Measurements from ENCODE around the gene KTN1.
A peak's percentile ranks its signal among the peaks of the same experiment; 100 is the strongest.

KTN1 gene

DNA sequence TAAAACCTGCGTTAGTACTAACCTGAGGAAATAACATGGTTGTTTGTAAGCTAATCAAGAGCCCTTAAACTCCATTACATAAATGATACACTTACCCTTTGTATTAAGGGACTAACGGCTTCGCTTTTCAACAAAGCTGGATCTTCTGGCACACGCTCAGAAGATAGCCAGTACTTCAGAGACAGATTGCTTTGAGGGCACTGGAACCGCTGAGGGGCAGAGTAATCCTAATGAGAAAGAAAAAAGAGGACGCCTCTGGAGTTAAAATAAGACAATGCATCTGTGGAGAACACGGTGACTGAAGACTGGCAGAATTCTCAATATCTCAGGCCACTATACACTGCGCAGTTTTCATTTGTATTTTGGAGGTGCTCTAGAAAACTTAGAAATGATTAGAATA, 1.5 kb upstream of the KTN1 start:
- DNase-seq = no peak

DNA sequence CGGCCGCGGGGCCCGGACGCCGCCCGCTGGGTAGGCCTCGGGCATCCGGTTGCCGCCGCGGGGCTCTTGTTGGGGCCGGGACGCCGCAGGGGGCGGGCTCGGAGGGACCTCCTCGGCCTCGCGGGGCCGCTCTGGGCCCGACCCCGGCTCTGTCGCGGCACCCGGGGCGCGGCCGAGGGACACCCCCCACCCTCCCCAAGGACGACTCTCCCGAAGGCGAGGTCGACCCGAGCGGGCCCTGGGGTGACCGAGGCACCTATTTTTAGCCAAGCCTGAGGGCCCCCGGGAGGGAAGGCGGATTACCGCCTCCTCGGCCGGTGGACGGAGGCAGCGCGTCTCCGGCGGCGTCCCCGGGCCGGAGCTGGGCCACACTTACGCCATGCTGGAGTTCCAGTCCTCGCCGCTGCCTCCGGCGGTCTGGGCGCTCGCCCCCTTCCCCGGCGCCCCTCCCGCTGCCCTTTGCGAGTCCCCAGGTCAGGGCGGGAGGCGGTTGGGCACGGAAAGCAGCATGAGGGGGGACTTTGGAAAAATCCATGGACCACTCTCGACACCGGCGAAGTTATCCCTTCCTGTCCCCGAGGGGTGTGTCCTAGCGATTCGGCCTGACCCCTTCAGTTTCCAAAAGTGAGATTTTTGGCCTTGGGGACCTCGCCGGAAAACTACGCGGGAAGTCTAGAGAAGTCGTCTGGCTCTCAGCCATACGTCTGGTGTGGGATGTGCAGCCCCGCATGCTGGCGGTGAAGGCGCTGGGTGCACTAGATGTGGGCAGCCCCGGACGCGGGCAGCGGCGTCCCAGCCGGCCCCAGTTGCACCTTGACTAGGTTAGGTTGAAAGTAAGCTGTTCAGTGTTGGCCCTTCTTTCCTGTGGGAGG, 699 bp downstream of the KTN1 start:
- DNase-seq = peak; percentile 30

DNA sequence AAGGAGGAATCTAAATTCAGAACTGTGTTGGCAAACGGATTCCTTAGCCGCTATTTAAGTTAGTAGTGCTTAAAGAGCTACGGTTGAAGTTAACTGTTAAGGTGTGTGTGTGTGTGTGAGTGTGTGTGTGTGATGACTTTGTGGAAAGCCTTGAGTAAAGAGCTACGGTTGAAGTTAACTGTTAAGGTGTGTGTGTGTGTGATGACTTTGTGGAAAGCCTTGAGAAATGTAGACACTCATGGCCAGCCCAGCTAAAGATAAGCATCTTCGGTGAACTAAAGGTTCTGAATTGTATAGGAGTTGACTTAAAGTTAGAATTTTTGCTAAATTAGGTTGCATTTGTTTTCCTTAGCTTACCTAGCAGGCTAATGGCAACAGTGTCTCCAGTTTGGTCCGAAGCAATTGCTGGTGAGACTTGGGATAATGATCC, 1.4 kb downstream of the KTN1 start:
- DNase-seq = no peak

DNA sequence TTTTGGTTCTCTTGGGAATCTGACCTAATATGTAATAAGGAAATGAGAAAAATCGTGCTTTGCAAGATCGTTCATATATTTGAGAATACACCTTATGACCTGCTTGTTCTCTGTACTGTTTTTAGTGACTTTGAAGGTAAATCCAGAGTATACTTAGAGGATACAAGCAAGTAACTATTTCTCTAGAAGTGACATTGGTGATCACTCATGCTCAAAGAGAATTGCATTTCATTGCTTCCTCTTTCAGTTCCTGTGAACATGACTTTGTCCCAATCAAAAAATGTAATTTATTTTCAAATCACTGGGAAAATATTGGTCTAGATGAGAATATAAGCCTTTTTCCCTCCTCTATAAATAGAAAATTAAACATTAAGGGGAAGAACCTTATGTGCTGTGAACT, 2.7 kb downstream of the KTN1 start:
- no peak for DNase-seq

DNA sequence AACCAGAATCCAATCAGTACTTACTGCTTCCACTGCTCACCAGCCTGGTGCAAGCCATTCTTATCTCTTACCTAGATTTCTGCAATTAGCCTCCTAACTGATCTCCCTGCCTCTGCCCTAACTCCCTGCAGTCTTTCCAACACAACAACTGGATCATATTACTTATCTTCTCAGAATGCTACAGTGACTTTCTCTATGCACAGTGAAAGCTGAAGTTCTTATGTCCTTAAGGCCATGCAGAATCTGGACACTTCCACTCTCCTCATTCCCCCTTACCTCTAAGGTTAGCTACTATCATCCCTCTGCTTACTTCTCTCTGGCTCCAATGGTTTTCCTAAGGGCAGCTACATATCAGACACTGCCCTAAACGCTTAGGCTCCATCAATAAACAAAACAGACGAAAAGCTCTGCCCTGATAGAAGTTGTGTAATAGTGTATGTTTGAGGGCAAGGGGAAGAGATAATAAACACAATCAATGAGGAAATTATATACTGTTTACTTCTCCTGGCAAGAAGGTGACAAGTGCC, 4.0 kb downstream of the KTN1 start:
- no peak for DNase-seq

DNA sequence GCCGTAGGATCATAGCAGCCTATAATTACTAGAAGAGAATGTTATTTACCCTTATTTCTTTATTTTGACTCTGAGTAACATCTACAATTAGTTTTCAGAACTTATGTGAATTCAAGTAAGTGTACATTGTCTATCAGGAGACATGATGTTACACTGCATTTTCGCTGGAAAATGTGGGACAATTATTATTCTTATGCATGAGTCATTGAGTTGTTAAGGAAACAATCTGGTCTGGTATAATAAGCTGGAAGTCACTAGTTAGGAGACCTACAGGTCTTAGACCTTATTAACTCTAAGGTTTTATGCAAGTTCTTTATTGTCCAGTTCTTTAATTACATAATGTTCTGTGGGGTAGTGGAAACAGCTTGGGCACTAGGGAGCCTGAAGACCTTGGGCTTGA, 5.8 kb downstream of the KTN1 start:
- no peak for DNase-seq

DNA sequence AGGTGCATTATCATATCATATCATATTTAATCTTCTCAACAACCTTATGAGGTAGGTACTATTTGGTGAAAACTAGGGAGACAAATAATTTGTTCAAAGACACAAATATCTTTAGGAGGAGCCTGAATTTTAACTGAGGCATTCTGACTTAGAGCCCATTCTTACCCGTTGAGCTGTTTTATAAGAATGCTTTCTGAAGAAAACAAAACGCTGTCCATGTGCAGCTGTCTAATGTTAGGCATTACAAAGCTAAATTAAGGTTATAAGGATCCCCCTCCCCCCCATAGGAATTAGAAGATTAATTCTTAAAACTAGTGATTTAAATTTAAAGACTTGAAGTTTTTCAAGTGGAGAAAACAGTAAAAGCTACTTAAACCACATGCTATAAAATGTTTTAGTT, 6.4 kb downstream of the KTN1 start:
- DNase-seq = no peak

DNA sequence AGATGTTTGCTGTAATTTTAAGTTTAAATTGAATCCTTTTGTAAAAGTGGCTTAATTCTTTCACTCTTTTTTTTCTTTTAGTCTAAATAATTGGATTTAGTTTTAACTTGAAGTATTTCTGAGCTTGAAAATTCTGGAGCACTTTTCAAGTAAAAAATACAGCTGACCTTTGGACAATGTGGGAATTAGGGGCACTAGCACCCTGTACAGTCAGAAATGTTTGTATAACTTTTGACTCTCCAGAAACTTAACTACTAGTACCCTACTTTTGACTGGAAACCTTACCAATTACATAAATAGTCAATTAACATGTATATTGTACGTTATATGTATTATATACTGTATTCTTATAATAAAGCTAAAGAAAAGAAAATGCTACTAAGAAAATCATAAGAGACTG, 7.8 kb downstream of the KTN1 start:
- no peak for DNase-seq

DNA sequence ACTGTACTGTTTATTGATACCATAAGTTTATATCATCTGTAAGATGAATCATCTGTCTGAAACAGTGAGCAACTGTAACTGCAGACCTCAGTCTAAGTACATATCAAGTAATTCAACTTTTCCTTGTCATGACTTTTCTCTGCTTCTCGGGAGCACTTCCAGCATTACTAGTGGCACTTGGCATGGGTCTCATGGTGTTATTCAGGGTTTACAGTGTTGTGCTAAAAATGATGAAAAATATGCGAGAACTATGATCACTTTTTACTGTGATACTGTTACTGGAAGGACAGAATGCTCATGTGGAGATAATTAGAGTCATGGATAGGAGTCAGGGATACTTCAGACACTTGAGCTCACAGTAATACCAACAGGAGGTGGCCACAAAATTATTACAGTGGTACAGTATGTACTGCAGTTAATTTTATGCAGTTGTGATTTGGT, 8.3 kb downstream of the KTN1 start:
- no peak for DNase-seq

DNA sequence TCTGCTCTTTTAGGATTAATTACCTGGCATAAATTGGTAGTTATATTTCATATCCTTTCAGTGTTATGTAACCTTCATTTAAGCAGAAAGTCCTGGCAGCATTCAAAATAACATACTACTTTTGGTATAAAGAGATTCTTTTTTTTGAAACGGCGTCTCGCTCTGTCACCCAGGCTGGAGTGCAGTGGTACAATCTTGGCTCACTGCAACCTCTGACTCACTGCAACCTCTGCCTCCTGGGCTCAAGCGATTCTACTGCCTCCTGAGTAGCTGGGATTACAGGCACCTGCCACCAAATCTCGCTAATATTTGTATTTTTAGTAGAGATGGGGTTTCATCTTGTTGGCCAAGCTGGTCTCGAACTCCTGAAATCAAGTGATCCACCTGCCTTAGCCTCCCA, 9.2 kb downstream of the KTN1 start:
- no peak for DNase-seq

DNA sequence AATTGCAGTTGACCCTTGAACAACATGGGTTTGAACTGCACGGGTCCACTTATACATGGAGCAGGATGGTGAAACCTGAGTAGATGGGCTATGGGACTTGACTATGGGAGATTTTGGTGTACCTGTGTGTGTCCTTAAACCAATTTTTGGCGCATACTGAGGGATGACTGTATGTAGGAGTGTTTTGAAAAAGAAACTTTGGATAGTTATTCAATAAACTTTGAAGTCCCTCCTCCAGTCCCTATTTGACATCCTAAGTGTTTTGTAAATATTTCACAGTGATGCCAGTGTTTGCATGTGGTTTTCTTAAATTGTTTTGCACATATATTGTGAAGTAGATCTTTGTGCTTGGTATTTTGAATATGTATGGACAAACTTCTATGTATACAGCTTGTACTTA, 12.4 kb downstream of the KTN1 start:
- DNase-seq = no peak

DNA sequence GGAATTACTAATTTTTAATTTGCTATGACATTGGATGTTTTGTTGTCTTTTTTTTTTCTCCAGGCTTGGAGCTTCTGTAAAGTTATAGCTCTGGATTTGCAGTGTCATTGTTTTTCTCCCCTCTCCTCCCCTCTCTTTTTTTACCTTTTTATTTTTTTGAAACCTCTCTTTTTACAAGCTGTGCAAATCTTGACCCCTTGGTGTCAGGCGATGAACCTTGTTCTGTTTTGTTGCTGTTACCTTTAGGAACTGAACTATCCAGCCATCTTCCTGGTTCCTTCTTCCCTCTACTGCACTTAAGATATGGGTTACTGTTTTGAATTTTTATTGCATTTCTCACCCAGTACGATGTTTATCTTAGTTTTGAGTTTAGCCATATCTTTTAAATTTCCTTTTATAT, 13.7 kb downstream of the KTN1 start:
- DNase-seq = no peak

DNA sequence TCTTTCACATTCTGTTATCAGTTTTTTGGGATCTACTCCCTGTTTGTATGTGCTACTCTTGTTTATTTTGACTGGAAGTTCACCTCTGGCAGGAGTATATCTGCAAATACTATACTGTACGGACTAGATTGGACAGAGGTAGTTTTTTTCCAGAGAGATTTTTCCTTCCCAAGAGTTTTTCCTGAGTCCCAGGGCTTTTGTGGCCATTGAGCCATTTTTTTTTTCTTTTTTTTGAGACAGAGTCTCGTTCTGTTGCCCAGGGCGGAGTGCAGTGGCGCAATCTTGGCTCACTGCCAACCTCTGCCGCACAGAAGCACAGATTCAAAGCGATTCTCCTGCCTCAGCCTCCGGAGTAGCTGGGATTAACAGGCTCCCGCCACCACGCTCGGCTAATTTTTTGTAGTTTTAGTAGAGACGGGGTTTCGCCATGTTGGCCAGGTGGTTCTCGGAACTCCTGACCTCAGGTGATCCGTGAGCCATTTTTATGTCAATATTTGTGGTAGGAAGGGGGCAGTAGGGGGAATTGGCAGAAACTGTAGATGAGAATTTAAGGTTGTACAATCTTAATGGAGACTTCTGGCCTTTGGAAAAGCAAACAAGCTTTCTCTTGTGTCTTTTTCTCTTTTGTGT, 19.4 kb downstream of the KTN1 start:
- DNase-seq = peak; percentile 12

DNA sequence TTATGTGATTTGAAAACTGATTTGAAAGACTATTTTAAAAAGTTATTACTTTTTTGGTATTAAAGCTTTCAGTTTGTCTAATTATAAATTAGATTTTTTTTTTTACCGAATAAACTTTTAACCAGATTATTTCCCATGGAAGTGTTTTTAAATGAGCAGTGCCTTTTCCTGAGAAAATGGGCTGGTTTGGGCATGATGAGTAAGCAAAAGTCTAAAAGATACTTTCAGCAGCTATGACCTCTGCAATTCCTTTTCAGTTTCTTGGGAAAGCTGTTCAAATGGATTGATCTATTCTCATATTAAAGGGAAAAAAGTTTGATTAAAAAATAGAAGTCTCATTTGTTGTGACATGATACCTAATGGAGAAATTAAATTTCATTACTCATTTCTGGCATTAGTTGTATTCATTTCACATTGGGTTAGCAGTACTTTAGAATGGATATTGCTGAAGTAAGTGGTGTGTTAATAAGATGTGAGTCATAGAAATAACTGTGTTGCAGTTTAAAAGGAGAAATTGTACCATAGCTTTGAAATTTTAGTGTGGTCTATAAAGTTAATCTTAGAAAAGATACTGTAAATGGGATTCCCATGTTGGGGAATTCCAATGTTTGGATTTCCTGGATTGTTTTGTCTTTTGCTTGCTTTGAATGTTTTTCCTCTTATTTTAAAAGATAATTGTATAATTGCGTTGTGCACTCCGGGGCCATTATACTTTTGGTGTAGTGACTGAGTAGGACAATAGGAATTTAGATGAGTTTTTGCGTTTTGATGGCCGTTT, 21.0 kb downstream of the KTN1 start:
- no peak for DNase-seq

DNA sequence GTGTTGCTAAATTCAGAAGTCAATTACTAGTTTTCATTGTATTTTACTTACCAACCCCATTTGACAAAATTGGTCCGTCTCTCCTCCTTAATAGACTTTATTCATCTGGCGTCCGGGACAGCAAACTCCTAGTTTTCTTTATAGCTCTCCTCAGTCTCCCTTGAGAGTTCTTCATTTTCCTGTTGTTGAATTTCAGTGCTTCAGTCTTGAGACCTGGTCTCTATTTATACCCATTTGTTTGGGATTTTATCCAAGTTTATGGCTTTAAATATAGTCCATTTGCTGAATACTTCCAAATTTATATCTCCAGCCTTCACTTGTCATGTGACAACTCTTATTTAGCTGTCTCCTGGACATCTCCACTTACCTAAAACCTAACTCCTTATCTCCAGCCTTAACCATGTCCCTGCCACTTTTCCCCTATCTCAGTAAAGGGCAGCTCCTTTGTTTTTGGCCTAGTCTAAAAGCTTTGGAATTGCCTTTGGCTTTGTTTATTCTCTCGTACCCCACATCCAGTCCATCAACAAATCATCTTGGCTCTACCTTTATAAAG, 23.5 kb downstream of the KTN1 start:
- no peak for DNase-seq

DNA sequence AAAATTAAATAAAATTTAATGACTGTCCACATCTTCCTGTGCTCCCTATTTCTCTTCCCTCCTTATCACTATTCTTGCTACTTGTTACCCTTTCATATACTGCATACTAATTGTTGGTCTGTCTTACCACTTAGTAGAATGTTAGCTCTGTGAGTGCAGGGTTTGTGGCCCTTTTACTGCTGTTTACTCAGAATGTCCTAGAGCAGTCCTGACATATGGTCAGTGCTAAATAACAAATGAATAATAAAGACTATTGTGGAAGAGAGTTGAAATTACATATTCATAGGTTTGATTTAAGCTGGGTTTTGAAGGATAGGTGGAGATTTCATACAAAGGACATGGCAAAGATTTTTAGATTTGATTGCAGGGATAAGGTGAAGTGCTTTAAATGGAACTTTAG, 24.5 kb downstream of the KTN1 start:
- no peak for DNase-seq

DNA sequence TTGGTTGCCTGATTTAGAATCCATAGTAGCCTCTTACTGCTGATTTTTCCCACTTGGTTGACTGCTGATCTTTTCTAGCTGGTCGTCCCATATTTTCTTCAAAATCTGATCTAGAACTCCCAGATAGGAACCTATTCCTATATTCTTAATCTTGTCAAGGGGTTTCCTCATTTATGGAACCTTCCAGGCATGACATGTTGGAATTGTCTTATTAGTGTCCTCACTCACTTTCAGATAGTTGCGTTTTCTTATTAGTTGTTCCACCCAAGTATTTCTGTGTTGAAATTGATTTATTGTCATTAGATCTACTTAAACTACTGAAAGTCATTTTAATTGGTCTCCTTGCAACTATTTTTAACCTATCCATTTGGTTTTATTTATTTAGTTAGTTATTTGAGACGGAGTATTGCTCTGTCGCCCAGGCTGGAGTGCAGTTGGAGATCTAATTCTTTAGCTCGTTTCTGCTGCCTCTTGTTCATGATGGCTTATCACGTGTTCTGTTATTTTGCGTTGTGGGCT, 25.0 kb downstream of the KTN1 start:
- no peak for DNase-seq

DNA sequence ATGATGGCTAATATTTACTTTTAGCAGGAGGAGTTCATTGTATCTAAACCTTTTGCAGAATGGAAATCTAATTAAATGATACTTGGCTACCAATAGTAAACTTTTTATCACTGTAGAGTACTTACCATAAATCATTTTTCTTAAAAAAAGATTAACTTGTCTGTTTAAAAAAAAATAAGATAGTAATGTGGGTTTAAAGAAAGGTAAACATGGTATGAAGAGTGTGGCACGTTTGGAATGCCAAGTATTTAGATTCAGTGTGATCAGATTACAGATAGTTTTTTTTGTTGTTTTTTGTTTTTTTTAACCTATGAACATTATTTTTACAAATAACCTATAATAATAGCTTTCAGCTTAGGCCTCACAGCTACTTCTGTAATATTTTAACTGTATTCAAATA, 25.8 kb downstream of the KTN1 start:
- DNase-seq = no peak

DNA sequence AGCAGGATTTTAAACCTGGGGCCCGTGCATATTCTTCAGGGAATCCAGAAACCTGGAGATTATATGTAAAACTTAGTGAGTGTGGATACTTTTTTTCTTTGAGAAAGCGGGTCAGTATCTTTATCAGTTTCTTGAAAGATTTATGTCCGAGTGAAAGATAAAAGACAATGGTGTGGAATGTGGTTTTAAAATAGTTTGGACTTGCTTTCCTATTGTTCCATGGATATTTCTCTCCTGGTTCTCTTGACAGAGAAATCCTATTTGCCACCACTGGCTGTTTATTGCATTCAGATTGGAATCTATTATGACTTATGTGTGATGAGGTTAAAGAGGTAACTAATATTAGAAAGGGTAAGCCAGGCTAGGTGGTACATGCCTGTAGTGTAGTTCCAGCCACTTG, 27.4 kb downstream of the KTN1 start:
- no peak for DNase-seq

DNA sequence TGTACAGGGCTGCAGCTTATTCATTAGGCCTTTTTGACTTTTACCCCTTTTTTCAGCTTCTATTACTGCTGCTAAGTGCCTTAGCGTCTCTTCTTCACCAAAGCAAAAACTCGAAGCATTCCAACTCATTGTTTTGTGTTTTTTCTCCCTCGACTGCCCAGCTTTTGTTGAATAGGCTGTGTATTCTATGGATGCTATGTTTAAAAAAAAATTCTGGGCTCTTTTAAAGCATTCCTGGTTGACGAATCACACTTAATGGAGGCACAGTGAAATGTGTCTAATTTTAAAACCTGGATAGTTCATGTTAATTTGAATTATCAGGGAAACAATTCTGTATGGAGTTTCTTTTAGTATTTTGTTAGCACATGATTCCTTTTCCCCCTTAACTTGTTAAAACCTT, 29.7 kb downstream of the KTN1 start:
- DNase-seq = no peak

DNA sequence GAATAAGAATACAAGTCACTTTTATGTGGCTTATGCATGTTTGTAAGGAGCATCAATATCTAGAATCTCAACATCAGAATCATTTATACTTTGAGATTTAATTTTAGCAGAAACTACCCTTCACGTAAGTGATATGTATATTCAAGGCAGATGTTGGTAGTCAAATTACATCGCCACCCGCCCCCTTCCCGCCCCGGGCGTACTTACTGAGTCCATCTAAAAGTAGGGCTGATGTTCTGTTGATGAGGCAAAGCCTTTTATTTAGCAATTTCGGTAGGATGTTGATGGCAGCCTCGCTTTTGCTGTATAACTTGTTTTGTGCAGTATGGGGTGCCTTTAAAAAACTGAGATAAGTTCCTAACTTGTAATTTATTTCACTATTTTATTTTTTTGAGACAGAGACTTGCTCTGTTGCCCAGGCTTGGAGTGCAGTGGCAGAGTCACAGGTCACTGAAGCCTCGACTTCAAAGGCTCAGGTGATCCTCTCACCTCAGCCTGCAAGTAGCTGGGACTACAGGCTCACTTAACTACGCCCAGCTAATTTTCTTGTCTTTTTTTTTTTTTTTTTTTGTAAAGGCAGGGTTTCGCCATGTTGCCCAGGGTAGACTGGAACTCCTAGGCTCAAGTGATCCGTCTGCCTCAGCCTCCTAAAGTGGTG, 30.8 kb downstream of the KTN1 start:
- DNase-seq = no peak

DNA sequence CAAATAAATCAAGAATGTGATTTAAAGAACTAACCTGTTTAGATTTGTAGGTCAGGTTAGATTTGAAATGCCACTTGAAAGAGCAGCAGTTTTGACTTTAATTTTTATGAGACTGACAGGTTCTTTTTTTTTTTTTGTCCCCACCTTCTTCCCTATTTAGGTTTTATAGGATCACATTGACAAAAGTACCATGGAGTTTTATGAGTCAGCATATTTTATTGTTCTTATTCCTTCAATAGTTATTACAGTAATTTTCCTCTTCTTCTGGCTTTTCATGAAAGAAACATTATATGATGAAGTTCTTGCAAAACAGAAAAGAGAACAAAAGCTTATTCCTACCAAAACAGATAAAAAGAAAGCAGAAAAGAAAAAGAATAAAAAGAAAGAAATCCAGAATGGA, 31.9 kb downstream of the KTN1 start:
- DNase-seq = no peak

DNA sequence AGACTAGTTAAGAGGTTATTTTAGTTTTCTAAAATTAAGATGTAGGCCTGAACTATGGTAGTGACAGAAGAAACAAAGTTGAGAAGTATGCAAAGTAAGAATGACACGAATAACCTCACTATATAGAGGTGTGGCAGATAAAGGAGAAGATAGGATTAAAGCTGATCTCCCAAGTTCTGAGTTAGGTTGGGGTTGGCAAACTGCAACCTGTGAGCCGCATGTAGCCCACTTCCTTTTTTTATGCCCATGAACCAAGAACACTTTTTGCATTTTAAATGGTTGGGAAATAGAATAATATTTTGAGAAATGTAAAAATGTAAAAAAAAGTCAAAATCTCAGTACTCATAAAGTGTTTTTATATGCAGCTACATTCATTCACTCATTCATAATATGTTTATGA, 34.3 kb downstream of the KTN1 start:
- no peak for DNase-seq

All from NCI-H1105 treated with DMSO at 0.1 percent for 48 hours (cell line).